Stimulated activated CD4-positive, alpha-beta T cell treated with anti-CD3 and anti-CD28 coated beads, Interleukin-12 subunit alpha, Interleukin-12 subunit beta, amount 100 ng/mL, for 4 hours (primary cell): ENCODE data around the gene RNU1-2.
"Not testable (repeated sequence)": the region's sequence is repeated elsewhere in the genome, so short reads cannot be mapped to it uniquely, and the experiment has no call there.

Experiments used
- DNase-seq: peaks from one replicate; pipeline ENCODE4 v3.0.0-alpha.2; 2020

Gene RNU1-2

GRCh38 chr1:16927256-16927655 lies 31.5 kb downstream of the RNU1-2 start:
- DNase-seq = no peak

GRCh38 chr1:16927711-16928485 lies 32.1 kb downstream of the RNU1-2 start:
- no peak for DNase-seq

GRCh38 chr1:16929146-16930041 lies 33.6 kb downstream of the RNU1-2 start:
- DNase-seq = not testable (repeated sequence)

- not testable (repeated sequence) for DNase-seq
Measured at GRCh38 chr1:16931206-16931934, 35.6 kb downstream of the RNU1-2 start.

- DNase-seq = not testable (repeated sequence)
Measured at GRCh38 chr1:16933945-16934344, 38.2 kb downstream of the RNU1-2 start.

- not testable (repeated sequence) for DNase-seq
Measured at GRCh38 chr1:16936580-16936979, 40.8 kb downstream of the RNU1-2 start.

- DNase-seq = no peak
Measured at GRCh38 chr1:16938351-16939321, 42.9 kb downstream of the RNU1-2 start.

- DNase-seq = not testable (repeated sequence)
Measured at GRCh38 chr1:16939386-16940180, 43.8 kb downstream of the RNU1-2 start.

- DNase-seq = no peak
Measured at GRCh38 chr1:16944038-16944437, 48.3 kb downstream of the RNU1-2 start.

- not testable (repeated sequence) for DNase-seq
Measured at GRCh38 chr1:16945512-16945911, 49.7 kb downstream of the RNU1-2 start.
